ENCODE measurements around the gene TIGD7. TPM values are rescaled to one million over a fixed set of nuclear protein-coding genes. Genes with fewer than 3 reads are reported as not detected.

Gene TIGD7
- total RNA-seq, 5 donors from 2014 or later (not counting 1 experiment from before 2014, with no cell fraction given): 4.4 to 12.3 (median 10.6) TPM

GRCh38 chr16:3328643-3329042 is 23.4 kb upstream of the TIGD7 start:
- Histone ChIP-seq H3K4me3 (ENCODE audit: control insufficient read depth in 1 of 2, extremely low read depth in 1 of 2, low read length in 1 of 2) (no peak overlapping the region), H3K9me3 (peaks cover 3% of the 10 kb centered on the region), H3K27ac (ENCODE audit: low read length) (no peak overlapping the region), H3K27me3 (replicated peaks in 1 of 2; ENCODE audit: control insufficient read depth in 2 of 2, extremely low read depth in 1 of 2, insufficient read depth in 2 of 2, low read length in 1 of 2) (no peaks in the 10 kb centered on the region), H3K36me3 (ENCODE audit: control insufficient read depth in 2 of 2, extremely low read depth in 1 of 2, insufficient read depth in 1 of 2, low read length in 1 of 2) (no peaks in the 10 kb centered on the region), H3K4me1 (ENCODE audit: control insufficient read depth in 1 of 2, extremely low read depth in 1 of 2, insufficient read depth in 2 of 2, low read length in 2 of 2) (no peaks in the 10 kb centered on the region)
- Mint-ChIP-seq H3K4me3 (no peak overlapping the region), H3K36me3 (peaks cover 14% of the 10 kb centered on the region), H3K9me3 (peaks cover 9 to 30% (median 19%) of the 10 kb centered on the region in 3 donors), H3K4me1 (no peaks in the 10 kb centered on the region), H3K27ac (no peak overlapping the region), H3K27me3 (no peaks in the 10 kb centered on the region)
- 71% methylated on average over 1 of the region's 2 CpGs for WGBS (ENCODE audit: insufficient coverage)
- CTCF ChIA-PET: no interaction called here
- POLR2A ChIA-PET: no interaction called here
- DNase-seq: no peak
- ATAC-seq (replicated peaks in 1 of 4): no peak

GRCh38 chr16:3328104-3328503 is 22.9 kb upstream of the TIGD7 start:
- no peaks in the 10 kb centered on the region for H3K4me1 Mint-ChIP-seq
- no peak overlapping the region for H3K27ac Mint-ChIP-seq
- Histone ChIP-seq H3K9me3 (peaks cover 3% of the 10 kb centered on the region), H3K27ac (ENCODE audit: low read length) (no peak overlapping the region), H3K4me1 (ENCODE audit: control insufficient read depth in 1 of 2, extremely low read depth in 1 of 2, insufficient read depth in 2 of 2, low read length in 2 of 2) (no peaks in the 10 kb centered on the region), H3K27me3 (replicated peaks in 1 of 2; ENCODE audit: control insufficient read depth in 2 of 2, extremely low read depth in 1 of 2, insufficient read depth in 2 of 2, low read length in 1 of 2) (no peaks in the 10 kb centered on the region), H3K4me3 (ENCODE audit: control insufficient read depth in 1 of 2, extremely low read depth in 1 of 2, low read length in 1 of 2) (no peak overlapping the region), H3K36me3 (ENCODE audit: control insufficient read depth in 2 of 2, extremely low read depth in 1 of 2, insufficient read depth in 1 of 2, low read length in 1 of 2) (no peaks in the 10 kb centered on the region)
- DNase-seq (no peak), ATAC-seq (replicated peaks in 1 of 4) (no peak)
- H3K4me3 Mint-ChIP-seq: no peak overlapping the region
- 33% methylated on average over 1 of the region's 3 CpGs for WGBS (ENCODE audit: insufficient coverage)
- H3K9me3 Mint-ChIP-seq: peaks cover 9 to 32% (median 22%) of the 10 kb centered on the region in 3 donors
- ChIA-PET POLR2A (no interaction called here), CTCF (no interaction called here)
- no peaks in the 10 kb centered on the region for H3K27me3 Mint-ChIP-seq
- H3K36me3 Mint-ChIP-seq: peaks cover 17% of the 10 kb centered on the region

GRCh38 chr16:3327514-3327913 is 22.3 kb upstream of the TIGD7 start:
- Histone ChIP-seq H3K27ac (ENCODE audit: low read length) (no peak overlapping the region), H3K36me3 (ENCODE audit: control insufficient read depth in 2 of 2, extremely low read depth in 1 of 2, insufficient read depth in 1 of 2, low read length in 1 of 2) (no peaks in the 10 kb centered on the region), H3K27me3 (replicated peaks in 1 of 2; ENCODE audit: control insufficient read depth in 2 of 2, extremely low read depth in 1 of 2, insufficient read depth in 2 of 2, low read length in 1 of 2) (no peaks in the 10 kb centered on the region), H3K9me3 (peaks cover 3% of the 10 kb centered on the region), H3K4me1 (ENCODE audit: control insufficient read depth in 1 of 2, extremely low read depth in 1 of 2, insufficient read depth in 2 of 2, low read length in 2 of 2) (no peaks in the 10 kb centered on the region), H3K4me3 (ENCODE audit: control insufficient read depth in 1 of 2, extremely low read depth in 1 of 2, low read length in 1 of 2) (no peak overlapping the region)
- no peaks in the 10 kb centered on the region for H3K4me1 Mint-ChIP-seq
- H3K4me3 Mint-ChIP-seq: no peak overlapping the region
- ChIA-PET POLR2A (no interaction called here), CTCF (no interaction called here)
- DNase-seq: no peak
- H3K27ac Mint-ChIP-seq: no peak overlapping the region
- no peaks in the 10 kb centered on the region for H3K27me3 Mint-ChIP-seq
- WGBS (ENCODE audit: insufficient coverage): no CpG with 5 or more reads among the region's 4 CpGs
- H3K9me3 Mint-ChIP-seq: peaks cover 9 to 33% (median 23%) of the 10 kb centered on the region in 3 donors
- peaks cover 19% of the 10 kb centered on the region for H3K36me3 Mint-ChIP-seq
- ATAC-seq (replicated peaks in 1 of 4): no peak

GRCh38 chr16:3321816-3322215 is 16.6 kb upstream of the TIGD7 start:
- no peak overlapping the region for H3K4me3 ChIP-seq (ENCODE audit: control insufficient read depth in 1 of 2, extremely low read depth in 1 of 2, low read length in 1 of 2)
- CTCF ChIA-PET: no interaction called here
- no peaks in the 10 kb centered on the region for H3K4me1 ChIP-seq (ENCODE audit: control insufficient read depth in 1 of 2, extremely low read depth in 1 of 2, insufficient read depth in 2 of 2, low read length in 2 of 2)
- POLR2A ChIA-PET: no interaction called here
- no peak overlapping the region for H3K4me3 Mint-ChIP-seq
- no peak for ATAC-seq (replicated peaks in 1 of 4)
- no peak overlapping the region for H3K27ac ChIP-seq (ENCODE audit: low read length)
- H3K27me3 ChIP-seq (replicated peaks in 1 of 2; ENCODE audit: control insufficient read depth in 2 of 2, extremely low read depth in 1 of 2, insufficient read depth in 2 of 2, low read length in 1 of 2): no peaks in the 10 kb centered on the region
- H3K36me3 Mint-ChIP-seq: peaks cover 46% of the 10 kb centered on the region
- no CpG with 5 or more reads among the region's 2 CpGs for WGBS (ENCODE audit: insufficient coverage)
- H3K27ac Mint-ChIP-seq: no peak overlapping the region
- H3K36me3 ChIP-seq (ENCODE audit: control insufficient read depth in 2 of 2, extremely low read depth in 1 of 2, insufficient read depth in 1 of 2, low read length in 1 of 2): peaks cover 0 to 13% of the 10 kb centered on the region in 2 donors
- DNase-seq: no peak
- H3K4me1 Mint-ChIP-seq: no peaks in the 10 kb centered on the region
- H3K9me3 Mint-ChIP-seq: peaks cover 19 to 57% (median 51%) of the 10 kb centered on the region in 3 donors
- H3K9me3 ChIP-seq: peaks cover 27% of the 10 kb centered on the region
- H3K27me3 Mint-ChIP-seq: no peaks in the 10 kb centered on the region

- DNase-seq: peak in 1 of 35 experiments; percentile 7
- no peak overlapping the region for H3K4me3 Mint-ChIP-seq
- no peak overlapping the region for H3K27ac Mint-ChIP-seq
- Histone ChIP-seq H3K9me3 (peaks cover 41% of the 10 kb centered on the region), H3K27ac (ENCODE audit: low read length) (no peak overlapping the region), H3K36me3 (ENCODE audit: control insufficient read depth in 2 of 2, extremely low read depth in 1 of 2, insufficient read depth in 1 of 2, low read length in 1 of 2) (peaks cover 10 to 37% of the 10 kb centered on the region in 2 donors), H3K4me1 (ENCODE audit: control insufficient read depth in 1 of 2, extremely low read depth in 1 of 2, insufficient read depth in 2 of 2, low read length in 2 of 2) (no peaks in the 10 kb centered on the region), H3K27me3 (replicated peaks in 1 of 2; ENCODE audit: control insufficient read depth in 2 of 2, extremely low read depth in 1 of 2, insufficient read depth in 2 of 2, low read length in 1 of 2) (no peaks in the 10 kb centered on the region), H3K4me3 (ENCODE audit: control insufficient read depth in 1 of 2, extremely low read depth in 1 of 2, low read length in 1 of 2) (peak overlapping the region in 1 of 2 donors; percentile 35)
- ChIA-PET POLR2A (no interaction called here), CTCF (interaction anchor here in 1 of 2 donors (0.6 kb wide), 1 partner anchor 301 kb away, joined by 3 read pairs; no protein-coding TSS in a partner anchor)
- H3K27me3 Mint-ChIP-seq: no peaks in the 10 kb centered on the region
- H3K9me3 Mint-ChIP-seq: peaks cover 32 to 77% (median 68%) of the 10 kb centered on the region in 3 donors
- H3K36me3 Mint-ChIP-seq: peaks cover 73% of the 10 kb centered on the region
- 100% methylated on average over 1 of the region's 3 CpGs for WGBS (ENCODE audit: insufficient coverage)
- ATAC-seq (replicated peaks in 1 of 4): no peak
- no peaks in the 10 kb centered on the region for H3K4me1 Mint-ChIP-seq
Observed at GRCh38 chr16:3317315-3317999, 12.2 kb upstream of the TIGD7 start.

GRCh38 chr16:3311496-3311895 is 6.3 kb upstream of the TIGD7 start:
- WGBS (ENCODE audit: insufficient coverage): 94% methylated on average over 3 of the region's 4 CpGs
- H3K4me1 ChIP-seq (ENCODE audit: control insufficient read depth in 1 of 2, extremely low read depth in 1 of 2, insufficient read depth in 2 of 2, low read length in 2 of 2): peaks cover 0 to 1% of the 10 kb centered on the region in 2 experiments
- H3K27me3 ChIP-seq (replicated peaks in 1 of 2; ENCODE audit: control insufficient read depth in 2 of 2, extremely low read depth in 1 of 2, insufficient read depth in 2 of 2, low read length in 1 of 2): no peaks in the 10 kb centered on the region
- Mint-ChIP-seq H3K27ac (no peak overlapping the region), H3K36me3 (peaks cover 81% of the 10 kb centered on the region), H3K4me3 (no peak overlapping the region), H3K9me3 (peaks cover 29 to 58% (median 53%) of the 10 kb centered on the region in 3 donors), H3K27me3 (no peaks in the 10 kb centered on the region), H3K4me1 (peaks cover 7 to 12% (median 8%) of the 10 kb centered on the region in 3 donors)
- peaks cover 20 to 41% of the 10 kb centered on the region in 2 donors for H3K36me3 ChIP-seq (ENCODE audit: control insufficient read depth in 2 of 2, extremely low read depth in 1 of 2, insufficient read depth in 1 of 2, low read length in 1 of 2)
- POLR2A ChIA-PET: interaction anchor here in 1 of 2 donors (0.6 kb wide), 1 partner anchor 228 kb away, joined by 3 read pairs; no protein-coding TSS in a partner anchor
- CTCF ChIA-PET: no interaction called here
- H3K4me3 ChIP-seq (ENCODE audit: control insufficient read depth in 1 of 2, extremely low read depth in 1 of 2, low read length in 1 of 2): no peak overlapping the region
- H3K9me3 ChIP-seq: peaks cover 18% of the 10 kb centered on the region
- ATAC-seq (replicated peaks in 1 of 4): no peak
- no peak for DNase-seq
- no peak overlapping the region for H3K27ac ChIP-seq (ENCODE audit: low read length)

All from T-cell (primary cell).